ENCODE measurements around the gene COL5A1.

- TF ChIP-seq RAD21 (IDR thresholded peaks at IDR 0.05; ENCODE audit: low read depth) (no peak), EP300 (IDR thresholded peaks at IDR 0.05; ENCODE audit: borderline replicate concordance) (no peak)
These were observed 90.1 kb downstream of the COL5A1 start for GRCh38 chr9:134731497-134732391.

Measured in Ishikawa (cell line).